ENCODE data around the gene WRAP73.
A peak's percentile ranks its signal among the peaks of the same experiment; 100 is the strongest.

The WRAP73 gene

GRCh38 chr1:3669971-3670431 lies 20.1 kb upstream of the WRAP73 start:
- FAIRE-seq (no peak), DNase-seq (ENCODE audit: insufficient read length, low spot score) (no peak)

- DNase-seq (ENCODE audit: insufficient read length, low spot score) (no peak), FAIRE-seq (no peak)
Measured at GRCh38 chr1:3669421-3669821, 19.5 kb upstream of the WRAP73 start.

GRCh38 chr1:3668585-3669300 lies 18.8 kb upstream of the WRAP73 start:
- no peak for FAIRE-seq
- no peak for DNase-seq (ENCODE audit: insufficient read length, low spot score)

- FAIRE-seq (no peak), DNase-seq (ENCODE audit: insufficient read length, low spot score) (no peak)
Measured at GRCh38 chr1:3668148-3668547, 18.2 kb upstream of the WRAP73 start.

GRCh38 chr1:3664700-3665375 lies 14.9 kb upstream of the WRAP73 start:
- no peak for DNase-seq (ENCODE audit: insufficient read length, low spot score)
- no peak for FAIRE-seq

- DNase-seq (ENCODE audit: insufficient read length, low spot score) (no peak), FAIRE-seq (peak; percentile 79)
Measured at GRCh38 chr1:3663999-3664699, 14.2 kb upstream of the WRAP73 start.

GRCh38 chr1:3662080-3662671 lies 12.3 kb upstream of the WRAP73 start:
- FAIRE-seq (no peak), DNase-seq (ENCODE audit: insufficient read length, low spot score) (no peak)

GRCh38 chr1:3661631-3662030 lies 11.7 kb upstream of the WRAP73 start:
- FAIRE-seq (no peak), DNase-seq (ENCODE audit: insufficient read length, low spot score) (no peak)

GRCh38 chr1:3660704-3661103 lies 10.8 kb upstream of the WRAP73 start:
- FAIRE-seq: peak; percentile 61
- no peak for DNase-seq (ENCODE audit: insufficient read length, low spot score)

GRCh38 chr1:3659093-3659492 lies 9.2 kb upstream of the WRAP73 start:
- DNase-seq (ENCODE audit: insufficient read length, low spot score) (no peak), FAIRE-seq (no peak)

GRCh38 chr1:3658231-3658615 lies 8.3 kb upstream of the WRAP73 start:
- FAIRE-seq (peak; percentile 60), DNase-seq (ENCODE audit: insufficient read length, low spot score) (no peak)

GRCh38 chr1:3657578-3658230 lies 7.8 kb upstream of the WRAP73 start:
- FAIRE-seq (no peak), DNase-seq (ENCODE audit: insufficient read length, low spot score) (no peak)

- DNase-seq (ENCODE audit: insufficient read length, low spot score) (no peak), FAIRE-seq (peak; percentile 4)
Measured at GRCh38 chr1:3657096-3657475, 7.2 kb upstream of the WRAP73 start.

GRCh38 chr1:3656450-3657095 lies 6.7 kb upstream of the WRAP73 start:
- DNase-seq (ENCODE audit: insufficient read length, low spot score) (peak; percentile 68), FAIRE-seq (peak; percentile 99)

- peak; percentile 21 for FAIRE-seq
- no peak for DNase-seq (ENCODE audit: insufficient read length, low spot score)
Measured at GRCh38 chr1:3654549-3655281, 4.8 kb upstream of the WRAP73 start.

- no peak for FAIRE-seq
- no peak for DNase-seq (ENCODE audit: insufficient read length, low spot score)
Measured at GRCh38 chr1:3653286-3653618, 3.3 kb upstream of the WRAP73 start.

GRCh38 chr1:3652548-3653285 lies 2.8 kb upstream of the WRAP73 start:
- FAIRE-seq (no peak), DNase-seq (ENCODE audit: insufficient read length, low spot score) (no peak)

- FAIRE-seq (peak; percentile 69), DNase-seq (ENCODE audit: insufficient read length, low spot score) (no peak)
Measured at GRCh38 chr1:3651930-3652547, 2.1 kb upstream of the WRAP73 start, which contains the start of gene TP73. Gene TP73, plus strand, starts transcription at chr1:3652516. Its CDS starts 29,850 bp downstream, at chr1:3682366.
